Measurements from ENCODE around the gene AMTN.

The AMTN gene

DNA sequence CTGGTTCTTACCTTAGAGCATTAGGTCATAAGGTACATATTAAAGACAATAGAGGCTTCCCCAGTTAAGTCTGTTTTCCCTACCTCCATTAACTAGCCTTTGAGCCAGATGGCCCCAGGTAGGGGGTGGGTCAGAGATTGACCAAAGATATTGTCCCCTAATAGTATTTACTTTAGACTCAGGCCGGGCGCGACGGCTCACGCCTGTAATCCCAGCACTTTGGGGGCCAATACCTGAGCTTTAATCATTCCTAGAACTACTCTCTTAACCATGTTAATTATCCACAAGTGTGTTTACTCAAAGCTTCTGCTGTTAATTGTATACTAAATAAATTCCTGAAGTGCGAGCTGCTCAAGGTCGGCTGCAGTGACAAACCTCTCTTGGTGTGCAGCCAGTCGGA, 45.7 kb downstream of the AMTN start:
- Histone ChIP-seq H3K27me3 (ENCODE audit: insufficient read depth, low read length, poor library complexity) (no peaks in the 10 kb centered on the region), H3K4me2 (ENCODE audit: low read length) (no peak overlapping the region), H3K4ac (ENCODE audit: low read depth, low read length) (no peak overlapping the region), H3K4me3 (ENCODE audit: low read length) (no peak overlapping the region), H3K56ac (ENCODE audit: low read length) (no peak overlapping the region), H4K8ac (ENCODE audit: low read depth, low read length) (no peak overlapping the region), H3K18ac (ENCODE audit: low read length) (no peak overlapping the region), H3K79me2 (ENCODE audit: control insufficient read depth, insufficient read depth, low read length) (no peaks in the 10 kb centered on the region), H2BK120ac (ENCODE audit: low read depth, low read length) (no peak overlapping the region), H2AK5ac (ENCODE audit: low read length) (no peak overlapping the region), H2BK5ac (ENCODE audit: low read length) (no peak overlapping the region), H2BK15ac (replicated peaks; ENCODE audit: low read depth) (no peak overlapping the region), H3K23ac (ENCODE audit: low read length) (no peak overlapping the region), H4K5ac (ENCODE audit: low read length) (no peak overlapping the region), H3K79me1 (ENCODE audit: low read length) (no peaks in the 10 kb centered on the region), H3K36me3 (ENCODE audit: control insufficient read depth, insufficient read depth, low read length) (no peaks in the 10 kb centered on the region), H3K4me1 (ENCODE audit: control insufficient read depth, low read depth, low read length) (no peaks in the 10 kb centered on the region), H3K9ac (ENCODE audit: low read length) (no peak overlapping the region), H3K27ac (ENCODE audit: low read depth, low read length) (no peak overlapping the region)
- peak; percentile 37 for DNase-seq
- WGBS (ENCODE audit: extremely low coverage, insufficient coverage, low lambda C conversion rate), result no CpG with 5 or more reads among the region's 8 CpGs

- DNase-seq, result no peak
Measured at GRCh38 chr4:70570796-70571195, 52.4 kb downstream of the AMTN start.

DNA sequence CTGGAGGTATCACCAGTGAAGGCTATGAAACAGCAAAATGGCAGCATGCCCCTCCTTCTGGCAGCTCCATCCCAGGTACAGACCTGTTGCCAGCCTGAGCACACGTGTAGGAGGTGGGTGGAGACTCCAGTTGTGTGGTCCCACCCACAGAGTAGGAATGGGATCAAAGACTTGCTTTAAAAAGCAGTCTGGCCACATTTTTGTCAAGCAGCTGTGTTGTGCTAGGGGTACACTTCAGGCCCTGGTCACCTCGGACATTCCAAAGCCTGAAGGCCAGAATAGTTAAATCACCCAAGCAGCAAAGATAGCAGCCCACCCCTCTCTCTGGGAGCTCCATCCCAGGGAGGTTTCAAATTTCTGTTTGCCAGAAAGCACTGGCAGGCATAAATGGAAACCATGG, 53.4 kb downstream of the AMTN start:
- no peak overlapping the region for H2BK120ac ChIP-seq (ENCODE audit: low read depth, low read length)
- no peak overlapping the region for H3K27ac ChIP-seq (ENCODE audit: low read depth, low read length)
- no peak overlapping the region for H2AK5ac ChIP-seq (ENCODE audit: low read length)
- H4K5ac ChIP-seq (ENCODE audit: low read length), result no peak overlapping the region
- no peaks in the 10 kb centered on the region for H3K27me3 ChIP-seq (ENCODE audit: insufficient read depth, low read length, poor library complexity)
- no peak overlapping the region for H3K4ac ChIP-seq (ENCODE audit: low read depth, low read length)
- no peaks in the 10 kb centered on the region for H3K4me1 ChIP-seq (ENCODE audit: control insufficient read depth, low read depth, low read length)
- no peak overlapping the region for H2BK5ac ChIP-seq (ENCODE audit: low read length)
- no peak overlapping the region for H3K4me3 ChIP-seq (ENCODE audit: low read length)
- no peak overlapping the region for H3K9ac ChIP-seq (ENCODE audit: low read length)
- no peak overlapping the region for H3K56ac ChIP-seq (ENCODE audit: low read length)
- no peak overlapping the region for H3K18ac ChIP-seq (ENCODE audit: low read length)
- DNase-seq, result peak; percentile 24
- no peak overlapping the region for H2BK15ac ChIP-seq (replicated peaks; ENCODE audit: low read depth)
- H3K79me1 ChIP-seq (ENCODE audit: low read length), result no peaks in the 10 kb centered on the region
- H3K36me3 ChIP-seq (ENCODE audit: control insufficient read depth, insufficient read depth, low read length), result no peaks in the 10 kb centered on the region
- no peak overlapping the region for H4K8ac ChIP-seq (ENCODE audit: low read depth, low read length)
- WGBS (ENCODE audit: extremely low coverage, insufficient coverage, low lambda C conversion rate), result no CpG with 5 or more reads among the region's 2 CpGs
- H3K79me2 ChIP-seq (ENCODE audit: control insufficient read depth, insufficient read depth, low read length), result no peaks in the 10 kb centered on the region
- no peak overlapping the region for H3K23ac ChIP-seq (ENCODE audit: low read length)
- no peak overlapping the region for H3K4me2 ChIP-seq (ENCODE audit: low read length)

More at GRCh38 chr4:70570796-70571195, 52.4 kb downstream of the AMTN start:
- no peak overlapping the region for H3K4ac ChIP-seq (ENCODE audit: low read depth, low read length)
- no peaks in the 10 kb centered on the region for H3K4me1 ChIP-seq (ENCODE audit: control insufficient read depth, low read depth, low read length)
- no peaks in the 10 kb centered on the region for H3K79me1 ChIP-seq (ENCODE audit: low read length)
- H3K36me3 ChIP-seq (ENCODE audit: control insufficient read depth, insufficient read depth, low read length), result no peaks in the 10 kb centered on the region
- no peak overlapping the region for H3K4me3 ChIP-seq (ENCODE audit: low read length)
- H4K8ac ChIP-seq (ENCODE audit: low read depth, low read length), result no peak overlapping the region
- no peak overlapping the region for H3K4me2 ChIP-seq (ENCODE audit: low read length)
- H3K56ac ChIP-seq (ENCODE audit: low read length), result no peak overlapping the region
- no CpG with 5 or more reads among the region's 2 CpGs for WGBS (ENCODE audit: extremely low coverage, insufficient coverage, low lambda C conversion rate)
- H3K27ac ChIP-seq (ENCODE audit: low read depth, low read length), result no peak overlapping the region
- H3K79me2 ChIP-seq (ENCODE audit: control insufficient read depth, insufficient read depth, low read length), result no peaks in the 10 kb centered on the region
- no peaks in the 10 kb centered on the region for H3K27me3 ChIP-seq (ENCODE audit: insufficient read depth, low read length, poor library complexity)
- H3K18ac ChIP-seq (ENCODE audit: low read length), result no peak overlapping the region
- no peak overlapping the region for H2BK5ac ChIP-seq (ENCODE audit: low read length)
- H2BK15ac ChIP-seq (replicated peaks; ENCODE audit: low read depth), result no peak overlapping the region
- H2BK120ac ChIP-seq (ENCODE audit: low read depth, low read length), result no peak overlapping the region
- no peak overlapping the region for H4K5ac ChIP-seq (ENCODE audit: low read length)
- H3K9ac ChIP-seq (ENCODE audit: low read length), result no peak overlapping the region
- no peak overlapping the region for H3K23ac ChIP-seq (ENCODE audit: low read length)
- no peak overlapping the region for H2AK5ac ChIP-seq (ENCODE audit: low read length)

GRCh38 chr4:70575964-70576363, 57.6 kb downstream of the AMTN start:
- DNase-seq, result no peak
- no peak overlapping the region for H3K9ac ChIP-seq (ENCODE audit: low read length)
- H3K36me3 ChIP-seq (ENCODE audit: control insufficient read depth, insufficient read depth, low read length), result no peaks in the 10 kb centered on the region
- no peak overlapping the region for H4K5ac ChIP-seq (ENCODE audit: low read length)
- H2AK5ac ChIP-seq (ENCODE audit: low read length), result no peak overlapping the region
- H3K79me2 ChIP-seq (ENCODE audit: control insufficient read depth, insufficient read depth, low read length), result no peaks in the 10 kb centered on the region
- H3K4me2 ChIP-seq (ENCODE audit: low read length), result no peak overlapping the region
- no peak overlapping the region for H2BK5ac ChIP-seq (ENCODE audit: low read length)
- no peak overlapping the region for H3K23ac ChIP-seq (ENCODE audit: low read length)
- no peaks in the 10 kb centered on the region for H3K27me3 ChIP-seq (ENCODE audit: insufficient read depth, low read length, poor library complexity)
- no peak overlapping the region for H3K56ac ChIP-seq (ENCODE audit: low read length)
- H3K4me1 ChIP-seq (ENCODE audit: control insufficient read depth, low read depth, low read length), result no peaks in the 10 kb centered on the region
- no peak overlapping the region for H3K18ac ChIP-seq (ENCODE audit: low read length)
- no peak overlapping the region for H2BK120ac ChIP-seq (ENCODE audit: low read depth, low read length)
- no peak overlapping the region for H3K4me3 ChIP-seq (ENCODE audit: low read length)
- no peak overlapping the region for H3K27ac ChIP-seq (ENCODE audit: low read depth, low read length)
- no peak overlapping the region for H3K4ac ChIP-seq (ENCODE audit: low read depth, low read length)
- H2BK15ac ChIP-seq (replicated peaks; ENCODE audit: low read depth), result no peak overlapping the region
- no peak overlapping the region for H4K8ac ChIP-seq (ENCODE audit: low read depth, low read length)
- no peaks in the 10 kb centered on the region for H3K79me1 ChIP-seq (ENCODE audit: low read length)

GRCh38 chr4:70577220-70577927, 59.0 kb downstream of the AMTN start:
- Histone ChIP-seq H3K4ac (ENCODE audit: low read depth, low read length) (no peak overlapping the region), H3K79me1 (ENCODE audit: low read length) (no peaks in the 10 kb centered on the region)

GRCh38 chr4:70581980-70582379, 63.6 kb downstream of the AMTN start:
- no peak overlapping the region for H2BK15ac ChIP-seq (replicated peaks; ENCODE audit: low read depth)
- H3K4me2 ChIP-seq (ENCODE audit: low read length), result no peak overlapping the region
- H2AK5ac ChIP-seq (ENCODE audit: low read length), result no peak overlapping the region
- H3K56ac ChIP-seq (ENCODE audit: low read length), result no peak overlapping the region
- H3K36me3 ChIP-seq (ENCODE audit: control insufficient read depth, insufficient read depth, low read length), result no peaks in the 10 kb centered on the region
- no peak for DNase-seq
- no peaks in the 10 kb centered on the region for H3K79me1 ChIP-seq (ENCODE audit: low read length)
- H3K4me3 ChIP-seq (ENCODE audit: low read length), result no peak overlapping the region
- no peaks in the 10 kb centered on the region for H3K79me2 ChIP-seq (ENCODE audit: control insufficient read depth, insufficient read depth, low read length)
- H3K27ac ChIP-seq (ENCODE audit: low read depth, low read length), result no peak overlapping the region
- no peaks in the 10 kb centered on the region for H3K27me3 ChIP-seq (ENCODE audit: insufficient read depth, low read length, poor library complexity)
- H2BK120ac ChIP-seq (ENCODE audit: low read depth, low read length), result no peak overlapping the region
- H4K8ac ChIP-seq (ENCODE audit: low read depth, low read length), result no peak overlapping the region
- no peak overlapping the region for H4K5ac ChIP-seq (ENCODE audit: low read length)
- WGBS (ENCODE audit: extremely low coverage, insufficient coverage, low lambda C conversion rate), result no CpG with 5 or more reads among the region's 2 CpGs
- no peak overlapping the region for H3K4ac ChIP-seq (ENCODE audit: low read depth, low read length)
- no peak overlapping the region for H3K9ac ChIP-seq (ENCODE audit: low read length)
- no peak overlapping the region for H2BK5ac ChIP-seq (ENCODE audit: low read length)
- no peak overlapping the region for H3K18ac ChIP-seq (ENCODE audit: low read length)
- H3K23ac ChIP-seq (ENCODE audit: low read length), result no peak overlapping the region
- no peaks in the 10 kb centered on the region for H3K4me1 ChIP-seq (ENCODE audit: control insufficient read depth, low read depth, low read length)

More at GRCh38 chr4:70577220-70577927, 59.0 kb downstream of the AMTN start:
- no peak overlapping the region for H3K4me3 ChIP-seq (ENCODE audit: low read length)
- no peak for DNase-seq
- no peak overlapping the region for H4K5ac ChIP-seq (ENCODE audit: low read length)
- no CpG with 5 or more reads among the region's 6 CpGs for WGBS (ENCODE audit: extremely low coverage, insufficient coverage, low lambda C conversion rate)
- no peak overlapping the region for H3K23ac ChIP-seq (ENCODE audit: low read length)
- H3K79me2 ChIP-seq (ENCODE audit: control insufficient read depth, insufficient read depth, low read length), result no peaks in the 10 kb centered on the region
- H3K27ac ChIP-seq (ENCODE audit: low read depth, low read length), result no peak overlapping the region
- no peaks in the 10 kb centered on the region for H3K4me1 ChIP-seq (ENCODE audit: control insufficient read depth, low read depth, low read length)
- H2BK5ac ChIP-seq (ENCODE audit: low read length), result no peak overlapping the region
- no peak overlapping the region for H3K18ac ChIP-seq (ENCODE audit: low read length)
- H4K8ac ChIP-seq (ENCODE audit: low read depth, low read length), result no peak overlapping the region
- no peaks in the 10 kb centered on the region for H3K36me3 ChIP-seq (ENCODE audit: control insufficient read depth, insufficient read depth, low read length)
- no peak overlapping the region for H3K4me2 ChIP-seq (ENCODE audit: low read length)
- H2BK15ac ChIP-seq (replicated peaks; ENCODE audit: low read depth), result no peak overlapping the region
- no peaks in the 10 kb centered on the region for H3K27me3 ChIP-seq (ENCODE audit: insufficient read depth, low read length, poor library complexity)
- H3K9ac ChIP-seq (ENCODE audit: low read length), result no peak overlapping the region
- no peak overlapping the region for H3K56ac ChIP-seq (ENCODE audit: low read length)
- H2BK120ac ChIP-seq (ENCODE audit: low read depth, low read length), result no peak overlapping the region
- no peak overlapping the region for H2AK5ac ChIP-seq (ENCODE audit: low read length)
